ENCODE results near the gene EFNA4. TPM values are rescaled to one million over a fixed set of nuclear protein-coding genes. Genes with fewer than 3 reads are reported as not detected.

EFNA4 gene
- total and polyA plus RNA-seq, 2 of the 8 experiments (the other 6 are each of a cell fraction or from before 2014, with no cell fraction given), result 21.9 to 23.9 TPM

GRCh38 chr1:155084722-155085503 is 21.4 kb downstream of the EFNA4 start (continued):
- TF ChIP-seq PHF8 (conservative IDR thresholded peaks at IDR 0.05; ENCODE audit: low read depth, low read length) (peak; percentile 34; the same call in 1 of the 2 replicates), KDM1A (IDR thresholded peaks at IDR 0.05; ENCODE audit: borderline replicate concordance, low read length) (no peak), ZNF274 (IDR thresholded peaks at IDR 0.05; ENCODE audit: borderline replicate concordance, extremely low read depth, low read length) (no peak), HDAC2 (IDR thresholded peaks at IDR 0.05; ENCODE audit: borderline replicate concordance in 1 of 2, low read depth in 2 of 2, low read length in 2 of 2) (0 out of 4 replicates have a peak, but pooled peaks have one; percentile 23 to 79), SP1 (IDR thresholded peaks at IDR 0.05; ENCODE audit: low read depth, low read length) (peak; percentile 82), SIX5 (IDR thresholded peaks at IDR 0.05; ENCODE audit: low read depth, low read length) (no peak), POLR2A (IDR thresholded peaks at IDR 0.05; ENCODE audit: control extremely low read depth in 1 of 2, low read depth in 2 of 2, low read length in 2 of 2) (0 out of 3 replicates have a peak, but pooled peaks of 1 of the 2 experiments have one; percentile 18), TAF1 (IDR thresholded peaks at IDR 0.05; ENCODE audit: low read depth, low read length) (peak; percentile 29; the same call in 1 of the 2 replicates), YY1 (IDR thresholded peaks at IDR 0.05; ENCODE audit: low read depth, low read length) (no peak), BACH1 (IDR thresholded peaks at IDR 0.05; ENCODE audit: low read length) (no peak), CBX8 (IDR thresholded peaks at IDR 0.05; ENCODE audit: borderline replicate concordance, low read depth, low read length) (no peak), NANOG (IDR thresholded peaks at IDR 0.05; ENCODE audit: insufficient read depth, low read depth, low read length, poor library complexity, severe bottlenecking) (peak; percentile 39), FOSL1 (IDR thresholded peaks at IDR 0.05; ENCODE audit: insufficient read depth, low read depth, low read length) (peak; percentile 96), SP4 (IDR thresholded peaks at IDR 0.05; ENCODE audit: low read length) (peak; percentile 88; the same call in 1 of the 2 replicates), KDM4A (IDR thresholded peaks at IDR 0.05; ENCODE audit: low read depth, low read length, severe bottlenecking) (peak; percentile 37), POLR2AphosphoS5 (IDR thresholded peaks at IDR 0.05; ENCODE audit: low read depth, low read length) (no peak), RFX5 (IDR thresholded peaks at IDR 0.05; ENCODE audit: borderline replicate concordance, low read depth, low read length) (no peak), EGR1 (IDR thresholded peaks at IDR 0.05; ENCODE audit: borderline replicate concordance, low read depth, low read length) (peak; percentile 81; the same call in 1 of the 2 replicates), GABPA (IDR thresholded peaks at IDR 0.05; ENCODE audit: borderline replicate concordance, insufficient read depth, low read length) (peak; percentile 22; the same call in 1 of the 2 replicates)
- TF ChIP-seq, protein P1, sequence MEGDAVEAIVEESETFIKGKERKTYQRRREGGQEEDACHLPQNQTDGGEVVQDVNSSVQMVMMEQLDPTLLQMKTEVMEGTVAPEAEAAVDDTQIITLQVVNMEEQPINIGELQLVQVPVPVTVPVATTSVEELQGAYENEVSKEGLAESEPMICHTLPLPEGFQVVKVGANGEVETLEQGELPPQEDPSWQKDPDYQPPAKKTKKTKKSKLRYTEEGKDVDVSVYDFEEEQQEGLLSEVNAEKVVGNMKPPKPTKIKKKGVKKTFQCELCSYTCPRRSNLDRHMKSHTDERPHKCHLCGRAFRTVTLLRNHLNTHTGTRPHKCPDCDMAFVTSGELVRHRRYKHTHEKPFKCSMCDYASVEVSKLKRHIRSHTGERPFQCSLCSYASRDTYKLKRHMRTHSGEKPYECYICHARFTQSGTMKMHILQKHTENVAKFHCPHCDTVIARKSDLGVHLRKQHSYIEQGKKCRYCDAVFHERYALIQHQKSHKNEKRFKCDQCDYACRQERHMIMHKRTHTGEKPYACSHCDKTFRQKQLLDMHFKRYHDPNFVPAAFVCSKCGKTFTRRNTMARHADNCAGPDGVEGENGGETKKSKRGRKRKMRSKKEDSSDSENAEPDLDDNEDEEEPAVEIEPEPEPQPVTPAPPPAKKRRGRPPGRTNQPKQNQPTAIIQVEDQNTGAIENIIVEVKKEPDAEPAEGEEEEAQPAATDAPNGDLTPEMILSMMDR (IDR thresholded peaks at IDR 0.05; ENCODE audit: control extremely low read depth in 1 of 3, insufficient read depth in 1 of 3, low read depth in 1 of 3, low read length in 3 of 3), result peak in 2 of 3 experiments; percentile 96 to 97; a peak in 3 of 4 replicates

All from H1 (cell line).